Activated CD4-positive, CD25-positive, alpha-beta regulatory T cell (primary cell): Measurements from ENCODE around the gene SLC7A14.

Source experiments
- DNase-seq, 4 experiments: peaks; one replicate each; lab custom pipeline; 2025; lab: John Stamatoyannopoulos, UW

SLC7A14 gene

GRCh38 chr3:170497207-170498095, 88.4 kb downstream of the SLC7A14 start:
- DNase-seq, result no peak

DNA sequence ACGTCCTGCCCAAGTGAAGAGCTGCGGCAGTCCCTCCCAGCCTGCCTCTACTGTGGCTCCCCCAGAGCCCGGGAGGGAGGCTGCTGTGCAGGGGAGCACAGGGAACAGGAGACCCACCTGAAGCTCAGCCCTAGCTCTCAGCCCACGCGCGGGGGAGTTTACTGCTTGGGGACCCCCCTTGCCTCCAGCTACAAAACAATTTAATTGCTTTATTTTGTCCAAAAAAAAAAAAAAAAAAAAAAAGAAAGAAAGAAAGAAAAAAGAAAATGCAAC, 89.1 kb downstream of the SLC7A14 start:
- DNase-seq, result no peak

- no peak for DNase-seq
Measured at GRCh38 chr3:170496026-170496867, 89.6 kb downstream of the SLC7A14 start.

DNA sequence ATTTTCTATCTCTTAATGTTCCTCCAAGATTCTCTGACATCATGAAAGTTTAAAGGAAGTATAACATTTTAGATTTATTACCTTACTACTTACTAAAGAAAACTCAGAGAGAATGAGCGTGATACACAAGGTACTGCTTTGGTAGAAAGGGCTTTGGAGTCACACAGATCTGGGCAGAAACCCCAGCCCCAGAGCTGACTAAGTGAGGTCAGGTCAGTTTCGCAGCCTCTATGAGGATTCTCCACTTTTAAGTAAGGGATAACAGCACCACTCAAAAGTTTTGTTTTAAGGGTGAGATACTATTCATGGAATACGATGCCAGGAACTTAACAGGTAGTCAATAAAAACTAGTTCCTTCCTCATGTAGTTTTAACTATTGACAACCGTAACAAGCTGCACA, 91.1 kb downstream of the SLC7A14 start:
- DNase-seq, result no peak

DNA sequence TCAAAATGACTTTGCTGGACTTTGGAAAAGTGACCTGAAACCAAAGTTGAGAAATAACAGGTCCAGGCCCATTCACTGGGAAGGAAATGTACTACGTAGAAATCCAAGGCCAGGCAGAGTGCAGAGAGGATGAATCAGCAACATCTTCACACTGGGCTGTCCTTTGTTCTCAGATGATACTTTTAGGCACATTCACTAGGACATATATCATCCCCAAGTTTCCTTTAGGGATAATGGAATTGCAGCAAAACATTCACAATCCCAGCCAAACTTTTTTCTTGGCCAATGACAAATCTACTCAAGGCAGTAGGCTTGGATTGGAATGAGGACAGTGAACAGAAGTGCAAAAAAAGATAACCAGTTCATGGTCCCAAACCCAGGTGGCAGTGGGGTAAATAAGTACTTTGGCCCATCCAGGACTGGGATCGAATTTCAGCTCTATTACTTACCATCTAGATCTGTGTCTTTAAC, 92.1 kb downstream of the SLC7A14 start:
- no peak for DNase-seq

DNA sequence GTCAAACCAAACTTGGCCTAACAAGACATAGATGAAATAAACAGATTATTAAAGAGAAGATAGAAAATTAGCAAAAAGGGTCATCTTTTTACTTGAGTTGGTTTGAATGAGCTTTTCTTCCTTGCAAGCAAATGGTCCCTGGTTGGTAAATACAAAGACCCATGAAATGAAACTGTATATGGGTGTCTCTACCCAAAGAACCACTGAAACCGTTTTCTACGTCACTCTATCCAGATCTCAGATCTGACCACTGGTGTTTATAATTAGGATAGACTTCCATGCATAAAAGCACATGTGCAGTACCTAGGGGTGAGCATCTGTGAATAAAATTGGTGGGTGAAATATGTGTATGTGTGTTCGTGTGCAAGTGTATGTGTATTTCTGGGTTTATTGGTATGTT, 94.0 kb downstream of the SLC7A14 start:
- no peak for DNase-seq

GRCh38 chr3:170490828-170491560, 94.9 kb downstream of the SLC7A14 start:
- no peak for DNase-seq

DNA sequence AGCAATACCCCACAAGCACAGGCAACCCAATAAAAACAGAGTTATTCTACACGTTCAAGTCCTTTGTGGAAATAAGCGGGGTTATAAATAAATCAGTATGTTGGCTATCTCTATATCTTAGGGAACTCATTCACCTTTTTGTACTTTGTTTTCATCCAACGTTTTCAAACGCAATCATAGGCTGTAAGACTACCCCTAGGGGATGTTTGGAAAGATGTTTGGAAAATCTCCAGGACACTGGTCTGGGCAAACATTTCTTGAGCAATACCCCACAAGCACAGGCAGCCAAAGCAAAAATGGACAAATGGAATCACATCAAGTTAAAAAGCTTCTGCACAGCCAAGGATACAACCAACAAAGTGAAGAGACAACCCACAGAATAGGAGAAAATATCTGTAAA, 97.1 kb downstream of the SLC7A14 start:
- DNase-seq, result no peak

GRCh38 chr3:170487031-170487430, 98.8 kb downstream of the SLC7A14 start:
- DNase-seq, result no peak

GRCh38 chr3:170486398-170486797, 99.5 kb downstream of the SLC7A14 start:
- no peak for DNase-seq

- no peak for DNase-seq
Measured at GRCh38 chr3:170485696-170486095, 100.2 kb downstream of the SLC7A14 start.

DNA sequence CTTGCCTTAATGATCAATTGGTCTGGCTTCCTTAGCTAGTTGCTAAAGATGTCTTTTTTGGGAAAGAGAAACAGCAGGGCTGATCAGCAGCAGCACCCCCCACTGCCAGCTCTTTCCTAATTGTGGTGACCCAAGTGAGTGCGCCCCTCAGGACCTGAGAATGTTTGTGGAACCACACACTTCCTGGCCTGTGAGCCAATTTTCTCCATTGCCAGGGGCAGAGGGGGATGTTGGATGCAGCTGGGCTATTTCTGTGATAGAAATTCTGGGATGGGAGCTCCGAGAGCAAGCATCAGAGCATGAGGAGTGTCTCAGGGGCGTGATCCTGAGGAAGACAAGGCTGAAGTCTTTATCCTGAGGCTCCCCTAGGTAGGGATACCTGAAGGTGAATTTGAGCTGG, 100.6 kb downstream of the SLC7A14 start:
- no peak for DNase-seq

- DNase-seq, result no peak
Measured at GRCh38 chr3:170484869-170485268, 101.0 kb downstream of the SLC7A14 start.

DNA sequence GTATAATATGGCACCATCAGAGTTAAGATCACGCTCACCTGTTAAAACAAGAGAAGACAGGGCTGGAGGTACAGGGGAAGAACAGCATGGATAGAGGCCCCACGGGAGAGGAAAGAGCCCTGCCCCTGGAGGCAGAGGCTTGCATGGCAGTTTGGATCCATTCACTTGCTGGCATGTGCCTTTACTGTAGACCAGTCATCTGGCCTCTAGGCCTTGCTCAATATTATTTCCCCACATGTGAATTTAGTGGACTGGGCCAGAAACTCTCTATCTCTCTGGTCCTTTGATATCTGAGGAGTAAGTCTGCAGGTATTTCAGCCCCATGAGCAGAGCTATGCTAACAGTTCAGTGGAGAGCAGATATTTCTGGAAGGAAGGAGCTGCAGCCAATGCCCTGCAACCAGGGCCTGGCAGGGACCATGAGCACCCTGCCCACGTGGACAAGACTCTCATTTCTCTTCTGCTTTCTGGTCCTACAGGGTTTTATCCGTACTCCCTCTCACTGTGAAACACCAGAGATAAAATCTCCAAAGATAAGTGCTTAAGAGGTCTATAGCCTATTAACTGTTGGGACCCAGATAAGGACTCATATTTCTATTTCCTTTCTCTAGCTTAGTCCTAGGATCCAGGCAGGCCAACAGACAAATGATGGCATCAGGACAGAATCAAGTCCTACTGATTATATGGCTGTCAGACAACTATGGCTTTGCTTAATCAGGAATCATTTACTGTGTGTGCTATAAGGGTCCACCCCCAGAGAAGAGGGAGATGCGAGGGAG, 102.2 kb downstream of the SLC7A14 start:
- no peak for DNase-seq

- no peak for DNase-seq
Measured at GRCh38 chr3:170482199-170482598, 103.7 kb downstream of the SLC7A14 start.

DNA sequence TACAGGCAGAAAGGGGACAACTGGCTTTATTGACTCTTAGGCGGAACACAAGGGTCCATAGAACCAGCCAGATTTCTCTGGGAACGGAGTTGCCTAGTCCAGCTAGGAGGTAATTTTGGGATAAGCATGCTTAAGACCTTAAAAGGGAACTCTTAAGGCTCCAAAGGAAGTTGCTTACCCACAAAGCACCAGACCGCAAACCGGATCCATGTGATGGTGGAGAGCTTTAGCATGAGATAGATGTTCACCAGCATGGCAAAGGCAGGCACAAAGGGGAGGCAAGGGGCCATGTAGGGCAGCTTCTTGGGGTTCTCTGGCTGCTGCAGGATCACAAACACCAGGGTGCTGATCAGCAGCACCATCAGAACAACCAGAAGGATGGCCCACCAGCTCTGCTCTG, 105.8 kb downstream of the SLC7A14 start:
- DNase-seq, result no peak

GRCh38 chr3:170477395-170477794, 108.5 kb downstream of the SLC7A14 start:
- no peak for DNase-seq

- no peak for DNase-seq
Measured at GRCh38 chr3:170476291-170476690, 109.6 kb downstream of the SLC7A14 start.

DNA sequence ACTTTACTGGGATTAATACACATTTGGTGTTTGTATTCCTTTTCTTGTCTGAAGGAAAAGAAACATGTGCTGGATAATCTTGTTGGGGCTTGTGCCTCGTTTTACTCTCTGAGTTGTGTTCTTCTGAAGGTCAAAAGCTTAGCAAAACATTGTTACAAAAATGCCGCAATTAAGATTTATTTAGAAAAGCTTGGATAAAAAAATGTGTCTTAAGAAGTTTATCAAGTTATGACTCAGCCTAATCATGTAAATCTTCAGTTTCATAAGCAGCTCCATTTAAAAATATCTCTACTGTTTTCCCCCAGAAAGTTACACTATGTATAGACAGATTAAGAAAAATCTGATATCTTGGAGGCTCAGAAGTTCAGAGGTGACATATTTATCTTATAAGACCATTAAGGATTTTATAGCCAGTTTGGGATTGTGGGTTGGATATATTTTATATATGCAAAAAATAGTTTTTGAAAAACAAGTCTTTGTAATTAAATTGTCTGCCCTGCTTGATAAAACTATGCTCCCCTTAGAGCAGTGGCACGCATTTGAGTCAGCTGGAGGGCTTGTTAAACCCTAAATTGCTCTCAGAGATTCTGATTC, 110.7 kb downstream of the SLC7A14 start:
- no peak for DNase-seq

GRCh38 chr3:170473358-170473757, 112.5 kb downstream of the SLC7A14 start:
- no peak for DNase-seq

DNA sequence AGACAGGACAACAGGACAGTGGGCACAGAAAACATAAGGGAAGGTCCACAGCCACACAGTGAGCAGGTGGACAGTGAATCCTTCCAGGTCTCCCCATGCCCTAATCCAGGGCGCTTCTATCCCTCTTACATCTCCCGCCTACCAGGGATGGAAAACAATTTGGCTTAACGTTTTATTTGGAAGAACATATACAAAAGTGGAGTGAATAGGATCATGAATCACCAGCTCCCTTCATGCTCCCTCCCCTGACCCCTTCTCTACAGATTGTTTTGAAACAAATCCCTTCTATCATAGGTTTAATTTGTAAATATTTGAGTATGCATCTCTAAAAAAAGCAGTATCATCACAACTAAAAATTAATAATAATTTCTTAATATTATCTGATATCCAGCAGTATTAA, 114.7 kb downstream of the SLC7A14 start:
- no peak for DNase-seq
